Cardiac muscle cell (in vitro differentiated cells and primary cell): ENCODE results near the gene POMT2. TPM values are rescaled to one million over a fixed set of nuclear protein-coding genes. Genes with fewer than 3 reads are reported as not detected.
A peak's percentile ranks its signal among the peaks of the same experiment; 100 is the strongest.

ENCODE experiments used
- DNase-seq, 2 donors: peaks; one replicate each; pipeline versions ENCODE4 v3.0.0 to v3.0.0-alpha.2; 2010 to 2017; ENCODE audit warnings: low read depth in 1 of 2, low spot score in 1 of 2
- H3K27ac ChIP-seq: fragments of 200-600 bp; sonication (generic); 2 replicates; pipeline ENCODE4 v1.5.1; 2016
- H3K27me3 ChIP-seq: fragments of 200-600 bp; sonication (generic); 2 replicates; pipeline ENCODE4 v1.6.0; 2016; ENCODE audit warnings: control low read depth
- H3K36me3 ChIP-seq: fragments of 200-600 bp; sonication (generic); 2 replicates; pipeline ENCODE4 v1.5.1; 2016; ENCODE audit warnings: control low read depth
- H3K4me1 ChIP-seq: fragments of 200-600 bp; sonication (generic); 2 replicates; pipeline ENCODE4 v1.8.1; 2017; ENCODE audit warnings: low read depth, mild to moderate bottlenecking, mixed run types
- H3K4me3 ChIP-seq: fragments of 200-600 bp; sonication (generic); 2 replicates; pipeline ENCODE4 v1.5.1; 2016; ENCODE audit warnings: mild to moderate bottlenecking
- H3K9me3 ChIP-seq: fragments of 200-600 bp; sonication (generic); 2 replicates; pipeline ENCODE4 v1.5.1; 2017; ENCODE audit warnings: low read depth, mild to moderate bottlenecking, control low read depth
- polyA plus RNA-seq: library from polyadenylated mRNA; unstranded; fragments of >200 nt; fragmentation: Nextera tagmentation; extraction: Ambion mirVana; gene quantifications from 2 replicates; pipeline ENCODE4 v1.2.1, GENCODE V29; 2016
- total RNA-seq: library from RNA; depleted of rRNA; stranded (reverse); fragments of >200 nt; gene quantifications from 2 replicates; pipeline ENCODE4 v1.2.3, GENCODE V29; 2016
- TF ChIP-seq, protein P1 (sequence below): IDR thresholded peaks from 2 replicates; pipeline ENCODE4 v1.5.1; 2012; ENCODE audit warnings: low read depth, mild to moderate bottlenecking, low read length

POMT2 gene
- total and polyA plus RNA-seq, 2 experiments from 2014 or later, result 29.2 to 40.8 TPM

DNA sequence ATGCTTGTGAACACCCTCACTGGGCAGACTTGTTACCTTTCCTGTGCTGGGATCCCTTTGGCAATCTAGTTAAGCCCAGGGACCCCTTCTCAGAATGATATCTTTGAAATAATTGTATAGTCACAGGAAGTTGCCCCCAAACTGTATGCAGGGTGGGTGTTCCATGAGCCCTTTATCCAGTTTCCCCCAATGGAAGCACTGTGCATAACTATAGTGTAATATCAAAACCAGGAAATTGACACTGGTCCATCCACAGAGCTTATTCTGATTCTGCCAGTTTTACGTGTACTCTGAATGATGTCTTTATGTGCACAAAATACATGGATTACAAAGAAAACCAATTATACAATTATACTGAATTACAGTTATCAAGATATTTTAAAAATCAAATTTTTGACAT is 73.9 kb downstream of the POMT2 start:
- H3K4me1 ChIP-seq, result no peaks in the 10 kb centered on the region
- no peak overlapping the region for H3K4me3 ChIP-seq
- no peaks in the 10 kb centered on the region for H3K27me3 ChIP-seq
- no peaks in the 10 kb centered on the region for H3K9me3 ChIP-seq
- no peaks in the 10 kb centered on the region for H3K36me3 ChIP-seq
- TF ChIP-seq, protein P1, sequence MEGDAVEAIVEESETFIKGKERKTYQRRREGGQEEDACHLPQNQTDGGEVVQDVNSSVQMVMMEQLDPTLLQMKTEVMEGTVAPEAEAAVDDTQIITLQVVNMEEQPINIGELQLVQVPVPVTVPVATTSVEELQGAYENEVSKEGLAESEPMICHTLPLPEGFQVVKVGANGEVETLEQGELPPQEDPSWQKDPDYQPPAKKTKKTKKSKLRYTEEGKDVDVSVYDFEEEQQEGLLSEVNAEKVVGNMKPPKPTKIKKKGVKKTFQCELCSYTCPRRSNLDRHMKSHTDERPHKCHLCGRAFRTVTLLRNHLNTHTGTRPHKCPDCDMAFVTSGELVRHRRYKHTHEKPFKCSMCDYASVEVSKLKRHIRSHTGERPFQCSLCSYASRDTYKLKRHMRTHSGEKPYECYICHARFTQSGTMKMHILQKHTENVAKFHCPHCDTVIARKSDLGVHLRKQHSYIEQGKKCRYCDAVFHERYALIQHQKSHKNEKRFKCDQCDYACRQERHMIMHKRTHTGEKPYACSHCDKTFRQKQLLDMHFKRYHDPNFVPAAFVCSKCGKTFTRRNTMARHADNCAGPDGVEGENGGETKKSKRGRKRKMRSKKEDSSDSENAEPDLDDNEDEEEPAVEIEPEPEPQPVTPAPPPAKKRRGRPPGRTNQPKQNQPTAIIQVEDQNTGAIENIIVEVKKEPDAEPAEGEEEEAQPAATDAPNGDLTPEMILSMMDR, result no peak
- DNase-seq, result no peak
- H3K27ac ChIP-seq, result no peak overlapping the region

DNA sequence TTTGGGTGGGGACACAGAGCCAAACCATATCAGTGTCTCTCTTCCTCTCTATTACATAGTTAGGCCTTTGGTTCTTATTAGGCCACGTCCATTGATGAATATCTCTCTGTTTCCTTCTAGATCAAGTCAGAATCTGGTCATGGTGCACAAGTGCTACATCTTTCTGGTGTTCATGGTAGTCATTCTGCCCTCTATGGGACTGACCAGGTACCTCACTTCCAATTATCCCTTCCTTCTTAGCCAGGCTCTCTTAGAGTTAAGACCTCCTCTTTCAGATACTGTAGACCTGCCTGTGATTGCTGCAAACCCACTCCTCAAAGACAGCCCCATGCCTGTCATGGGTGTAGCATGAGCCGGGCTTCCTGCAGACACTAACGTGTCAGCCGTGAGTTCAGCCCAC is 74.9 kb downstream of the POMT2 start:
- Histone ChIP-seq H3K27ac (no peak overlapping the region), H3K27me3 (no peaks in the 10 kb centered on the region), H3K9me3 (no peaks in the 10 kb centered on the region), H3K36me3 (no peaks in the 10 kb centered on the region), H3K4me1 (no peaks in the 10 kb centered on the region), H3K4me3 (no peak overlapping the region)
- no peak for DNase-seq
- TF ChIP-seq, protein P1, result no peak

DNA sequence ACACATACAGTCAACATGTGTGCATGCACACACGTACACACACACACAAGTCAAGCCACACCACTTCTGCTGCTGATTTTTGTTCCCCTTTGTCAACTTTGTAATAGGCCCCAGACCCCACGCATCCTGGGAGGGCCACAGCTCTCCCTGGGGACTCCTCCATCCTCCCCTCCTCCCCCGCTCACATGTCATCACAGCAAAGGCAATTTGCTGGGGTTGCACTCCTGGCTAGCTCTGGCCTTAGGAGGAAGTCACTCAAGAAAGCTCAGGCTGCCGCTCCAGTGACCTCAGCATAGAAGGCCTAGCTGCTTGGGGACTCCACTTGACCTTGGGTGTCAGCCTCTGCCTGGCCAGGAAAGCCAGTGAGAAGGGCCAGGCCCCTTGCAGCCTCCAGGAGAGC is 76.8 kb downstream of the POMT2 start:
- no peaks in the 10 kb centered on the region for H3K27me3 ChIP-seq
- no peaks in the 10 kb centered on the region for H3K9me3 ChIP-seq
- no peak overlapping the region for H3K27ac ChIP-seq
- H3K4me1 ChIP-seq, result no peaks in the 10 kb centered on the region
- no peaks in the 10 kb centered on the region for H3K36me3 ChIP-seq
- no peak for DNase-seq
- H3K4me3 ChIP-seq, result no peak overlapping the region
- TF ChIP-seq, protein P1, result no peak

DNA sequence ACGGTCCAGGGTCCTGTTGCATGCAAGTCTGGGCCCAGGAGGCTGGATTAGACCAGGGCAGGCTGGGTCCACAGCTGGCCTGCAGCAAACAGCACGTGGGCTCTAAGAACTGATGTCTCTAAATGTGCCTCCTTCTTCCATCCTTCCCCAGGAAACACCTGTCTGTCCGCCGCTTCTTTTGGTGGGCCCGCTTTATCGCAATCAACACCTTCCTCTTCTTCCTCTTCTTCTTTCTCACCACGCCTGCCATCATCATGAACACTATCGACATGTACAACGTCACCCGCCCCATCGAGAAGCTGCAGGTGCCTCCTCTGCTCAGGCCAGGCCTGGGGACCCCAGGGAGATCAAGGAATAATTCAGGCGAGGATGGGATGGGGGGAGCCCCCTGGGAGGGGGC is 77.9 kb downstream of the POMT2 start:
- no peak overlapping the region for H3K27ac ChIP-seq
- H3K27me3 ChIP-seq, result no peaks in the 10 kb centered on the region
- no peak for DNase-seq
- no peaks in the 10 kb centered on the region for H3K9me3 ChIP-seq
- H3K36me3 ChIP-seq, result no peaks in the 10 kb centered on the region
- H3K4me3 ChIP-seq, result no peak overlapping the region
- no peaks in the 10 kb centered on the region for H3K4me1 ChIP-seq
- TF ChIP-seq, protein P1, result no peak

DNA sequence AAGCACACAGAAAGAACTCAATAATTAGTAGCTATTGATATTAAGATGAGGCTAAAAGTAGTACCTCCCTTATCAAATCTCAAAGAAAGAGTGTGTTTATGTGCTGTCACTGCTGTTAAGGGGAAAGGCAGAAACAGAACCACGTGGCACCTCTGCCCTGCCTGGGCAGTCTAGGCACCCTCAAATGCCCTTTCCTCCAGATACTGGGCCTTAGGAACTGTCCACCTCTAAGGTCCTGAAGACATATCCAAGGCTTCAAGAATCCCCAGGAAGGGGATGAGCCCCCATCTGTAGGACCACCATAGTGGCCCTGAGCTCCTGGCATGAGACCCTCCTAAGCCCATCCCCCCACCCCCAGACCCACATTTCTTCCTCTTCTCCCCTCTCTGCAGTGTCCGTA is 78.7 kb downstream of the POMT2 start:
- no peaks in the 10 kb centered on the region for H3K9me3 ChIP-seq
- no peak overlapping the region for H3K27ac ChIP-seq
- no peaks in the 10 kb centered on the region for H3K27me3 ChIP-seq
- TF ChIP-seq, protein P1, result no peak
- DNase-seq, result peak; percentile 2 to 37
- no peak overlapping the region for H3K4me3 ChIP-seq
- H3K36me3 ChIP-seq, result no peaks in the 10 kb centered on the region
- H3K4me1 ChIP-seq, result no peaks in the 10 kb centered on the region
